RWPE1 (cell line): ENCODE data around the gene SNAP29.

Experiments
- CTCF ChIA-PET: fragments of 350-600 bp; sonication (Branson Sonifier 250); formaldehyde crosslinking; extraction: SDS; loops from one replicate; lab custom pipeline; 2021; lab: Yijun Ruan, JAX
- POLR2A ChIA-PET: fragments of 400-600 bp; formaldehyde crosslinking; extraction: SDS; loops from one replicate; lab custom pipeline; 2020; ENCODE audit warnings: antibody characterized with exemption; ENCODE audit not compliant: low non-redundant PET; lab: Yijun Ruan, JAX
- DNase-seq: peaks from one replicate; pipeline ENCODE4 v3.0.0; 2012; ENCODE audit warnings: low spot score
- H3K27ac ChIP-seq: fragments of 450-650 bp; 2 replicates; pipeline ENCODE4 v1.5.1; 2017
- TF ChIP-seq, protein P1 (sequence below): fragments of 450-650 bp; conservative IDR thresholded peaks from 2 replicates; pipeline ENCODE4 v1.5.1; 2017; ENCODE audit warnings: low read depth, mild to moderate bottlenecking

The SNAP29 gene

DNA sequence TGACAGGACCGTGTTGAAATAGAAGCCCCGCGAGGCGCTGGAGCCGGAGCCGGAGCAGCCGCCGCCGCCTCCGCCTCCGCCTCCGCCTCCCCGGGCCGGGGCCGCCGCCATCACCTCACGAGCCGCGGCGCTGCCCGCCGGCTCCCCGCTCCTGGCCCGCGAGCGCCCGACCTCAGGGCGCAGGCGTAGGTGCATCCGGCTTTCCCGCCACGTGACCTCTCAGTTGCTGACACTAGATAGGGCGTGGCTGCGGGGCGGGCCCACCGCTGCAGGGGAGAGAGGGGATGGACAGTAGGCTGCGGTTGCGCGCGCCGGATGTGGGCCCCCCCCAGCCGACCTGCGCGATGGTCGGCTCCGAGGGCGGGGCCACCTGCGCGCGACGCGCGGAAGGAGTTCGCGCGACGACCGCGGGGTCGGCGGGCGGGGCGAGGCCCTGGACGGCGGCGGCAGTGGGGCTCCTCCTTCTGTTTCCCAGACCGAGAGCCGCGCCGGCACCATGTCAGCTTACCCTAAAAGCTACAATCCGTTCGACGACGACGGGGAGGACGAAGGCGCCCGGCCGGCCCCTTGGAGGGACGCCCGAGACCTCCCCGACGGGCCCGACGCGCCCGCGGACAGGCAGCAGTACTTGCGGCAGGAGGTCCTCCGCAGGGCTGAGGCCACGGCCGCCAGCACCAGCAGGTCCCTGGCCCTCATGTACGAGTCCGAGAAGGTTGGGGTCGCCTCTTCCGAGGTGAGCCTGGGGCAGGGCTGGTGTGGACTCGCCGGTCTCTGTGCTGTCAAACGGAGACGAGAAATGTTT, at the start of gene SNAP29, which contains the start of gene PI4KA:
SNAP29 (plus strand) TSS at position 393 of the 802 bp plus-strand sequence; CDS start at position 497, 104 bp downstream.
PI4KA (minus strand) TSS at position 197 of the 802 bp plus-strand sequence; CDS start at position 111, 86 bp downstream.
- ChIA-PET POLR2A (no interaction called here), CTCF (no interaction called here)
- DNase-seq: peak; percentile 94
- peak within 1 kb of the TSS; percentile 84 for H3K27ac ChIP-seq
- TF ChIP-seq, protein P1, sequence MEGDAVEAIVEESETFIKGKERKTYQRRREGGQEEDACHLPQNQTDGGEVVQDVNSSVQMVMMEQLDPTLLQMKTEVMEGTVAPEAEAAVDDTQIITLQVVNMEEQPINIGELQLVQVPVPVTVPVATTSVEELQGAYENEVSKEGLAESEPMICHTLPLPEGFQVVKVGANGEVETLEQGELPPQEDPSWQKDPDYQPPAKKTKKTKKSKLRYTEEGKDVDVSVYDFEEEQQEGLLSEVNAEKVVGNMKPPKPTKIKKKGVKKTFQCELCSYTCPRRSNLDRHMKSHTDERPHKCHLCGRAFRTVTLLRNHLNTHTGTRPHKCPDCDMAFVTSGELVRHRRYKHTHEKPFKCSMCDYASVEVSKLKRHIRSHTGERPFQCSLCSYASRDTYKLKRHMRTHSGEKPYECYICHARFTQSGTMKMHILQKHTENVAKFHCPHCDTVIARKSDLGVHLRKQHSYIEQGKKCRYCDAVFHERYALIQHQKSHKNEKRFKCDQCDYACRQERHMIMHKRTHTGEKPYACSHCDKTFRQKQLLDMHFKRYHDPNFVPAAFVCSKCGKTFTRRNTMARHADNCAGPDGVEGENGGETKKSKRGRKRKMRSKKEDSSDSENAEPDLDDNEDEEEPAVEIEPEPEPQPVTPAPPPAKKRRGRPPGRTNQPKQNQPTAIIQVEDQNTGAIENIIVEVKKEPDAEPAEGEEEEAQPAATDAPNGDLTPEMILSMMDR: no peak

DNA sequence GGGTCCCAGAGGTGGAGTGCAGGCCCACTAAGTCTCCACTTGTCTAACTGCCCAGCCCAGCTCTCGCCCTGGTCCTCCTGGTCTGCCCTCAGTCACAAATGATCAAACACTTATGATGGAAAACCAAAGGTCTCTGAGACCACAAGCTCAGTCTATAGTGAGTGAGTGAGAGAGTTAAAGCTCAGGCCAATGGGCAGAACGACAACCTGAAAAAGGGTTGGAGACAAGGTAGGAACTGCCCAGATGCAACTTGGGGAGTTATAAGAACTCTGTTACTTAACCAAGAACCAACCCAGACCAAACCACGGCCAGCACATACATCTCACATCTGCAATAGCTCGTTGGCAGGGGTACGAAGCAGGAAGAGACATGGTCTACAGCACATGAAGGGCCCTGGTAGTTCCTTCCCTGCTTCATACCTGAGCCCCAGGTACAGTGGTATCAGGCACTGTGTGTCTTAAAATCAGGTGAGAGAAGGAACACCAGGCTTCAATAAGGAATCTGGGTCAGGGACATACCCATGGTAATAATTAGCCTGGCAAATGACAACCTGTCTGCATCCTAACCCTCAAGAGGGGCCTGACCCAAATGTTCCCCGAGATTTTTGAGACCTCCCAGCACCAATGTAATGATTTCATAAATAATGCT, 49.1 kb upstream of the SNAP29 start:
- TF ChIP-seq, protein P1: no peak
- ChIA-PET CTCF (no interaction called here), POLR2A (no interaction called here)
- no peak for DNase-seq
- no peak overlapping the region for H3K27ac ChIP-seq

DNA sequence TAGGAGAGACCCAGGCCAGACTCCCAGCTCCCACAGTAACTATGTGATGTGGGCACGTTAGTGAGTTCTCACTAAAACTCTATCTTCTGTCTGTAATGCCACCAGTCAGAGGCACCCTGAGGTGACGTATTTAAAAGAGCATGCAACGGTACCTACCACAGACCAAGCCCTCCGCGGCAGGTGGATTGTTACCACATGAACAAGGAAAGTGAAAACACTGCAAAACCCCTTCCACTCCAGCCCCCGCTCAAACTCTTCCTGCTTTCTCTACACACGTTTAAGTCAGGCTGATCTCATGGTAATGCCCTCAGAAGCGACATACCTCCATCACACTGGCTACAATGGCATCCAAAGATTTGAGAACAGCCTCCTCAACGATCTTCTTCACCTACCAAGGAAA, 48.2 kb upstream of the SNAP29 start:
- POLR2A ChIA-PET: no interaction called here
- TF ChIP-seq, protein P1: no peak
- DNase-seq: no peak
- CTCF ChIA-PET: no interaction called here
- no peak overlapping the region for H3K27ac ChIP-seq

DNA sequence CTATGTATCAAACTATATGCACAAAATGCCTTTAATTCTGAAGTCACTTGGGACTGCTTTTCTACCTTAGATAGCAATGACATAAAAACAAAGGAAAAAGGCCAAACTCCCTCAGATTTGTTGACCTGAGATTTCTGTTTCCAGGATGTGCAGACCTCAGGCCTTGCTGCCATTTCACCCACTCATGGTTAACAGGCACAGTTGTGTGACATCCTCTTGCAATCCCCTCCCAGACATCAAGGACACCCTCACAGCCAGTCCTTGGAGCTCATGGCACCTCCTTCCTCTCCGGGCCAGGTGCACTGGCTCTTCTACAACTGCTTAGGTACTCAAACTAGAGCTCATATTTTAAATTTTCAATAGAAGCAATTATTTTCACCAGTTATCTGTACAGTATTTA, 47.6 kb upstream of the SNAP29 start:
- DNase-seq: no peak
- ChIA-PET CTCF (no interaction called here), POLR2A (no interaction called here)
- TF ChIP-seq, protein P1: no peak
- no peak overlapping the region for H3K27ac ChIP-seq

DNA sequence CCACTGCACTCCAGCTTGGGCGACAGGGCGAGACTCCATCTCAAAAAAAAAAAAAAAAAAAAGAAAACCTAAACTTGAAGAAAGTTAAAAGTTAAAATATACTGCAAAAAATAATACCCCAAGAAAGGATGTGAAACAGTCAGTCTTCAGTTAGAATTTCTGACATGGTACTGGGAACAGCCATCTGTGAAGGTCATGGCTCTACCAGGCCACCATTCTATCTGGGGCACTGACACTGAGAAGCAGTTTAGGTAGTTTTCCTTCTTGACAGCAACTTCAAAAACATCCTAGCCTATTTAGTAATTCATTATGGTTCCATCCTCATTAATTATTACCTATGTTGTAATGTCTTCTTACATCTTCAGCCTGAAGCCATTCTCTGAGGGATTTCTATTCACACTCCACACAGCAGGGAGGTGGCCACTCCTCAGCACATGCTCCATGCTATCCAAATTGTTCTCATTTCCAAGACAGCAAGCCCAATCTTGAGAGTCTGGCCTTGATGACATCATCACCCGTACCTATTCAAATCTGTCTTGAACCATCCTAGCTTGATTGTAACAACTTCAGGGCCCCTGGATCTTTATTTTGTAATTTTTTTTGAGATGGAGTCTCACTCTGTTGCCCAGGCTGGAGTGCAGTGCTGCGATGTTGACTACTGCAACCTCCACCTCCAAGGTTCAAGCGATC, 46.7 kb upstream of the SNAP29 start:
- CTCF ChIA-PET: interaction anchor here (0.6 kb wide), 1 partner anchor 12 kb away, joined by 4 read pairs; no protein-coding TSS in a partner anchor
- DNase-seq: no peak
- TF ChIP-seq, protein P1: no peak
- no peak overlapping the region for H3K27ac ChIP-seq
- POLR2A ChIA-PET: no interaction called here

DNA sequence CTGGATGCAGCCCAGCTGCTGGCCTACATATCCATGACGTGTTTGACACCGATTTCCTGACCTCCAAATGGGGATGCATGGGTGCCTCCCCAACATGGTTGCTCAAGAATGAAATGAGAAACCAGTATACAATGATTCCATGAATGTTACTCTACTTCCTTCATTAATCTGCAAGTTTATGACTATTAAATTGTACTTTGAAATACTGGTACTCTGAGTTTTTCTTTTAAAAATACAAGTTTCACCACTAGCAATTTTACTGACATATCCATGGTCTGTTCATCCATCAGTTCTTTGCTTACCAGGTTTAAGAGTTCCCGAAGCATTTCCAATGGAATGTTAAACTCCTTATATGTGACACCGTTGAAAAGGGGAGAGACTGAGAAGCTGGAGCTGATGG, 45.8 kb upstream of the SNAP29 start:
- ChIA-PET POLR2A (no interaction called here), CTCF (no interaction called here)
- no peak for DNase-seq
- no peak overlapping the region for H3K27ac ChIP-seq
- TF ChIP-seq, protein P1: no peak
